Neuron (in vitro differentiated cells): Measurements from ENCODE around the gene SFXN4.
"Not testable (repeated sequence)": the region's sequence is repeated elsewhere in the genome, so short reads cannot be mapped to it uniquely, and the experiment has no call there.

Experiments used
- H2AFZ ChIP-seq: one replicate; pipeline ENCODE4 v1.6.1; 2013; ENCODE audit warnings: low read depth, mild to moderate bottlenecking, inconsistent platforms, low read length, moderate library complexity
- H3K27me3 ChIP-seq: one replicate; pipeline ENCODE4 v1.6.1; 2013; ENCODE audit warnings: low read length; ENCODE audit not compliant: insufficient read depth
- H3K36me3 ChIP-seq: one replicate; pipeline ENCODE4 v1.6.1; 2013; ENCODE audit warnings: low read length; ENCODE audit not compliant: insufficient read depth
- H3K4me1 ChIP-seq: one replicate; pipeline ENCODE4 v1.6.1; 2013; ENCODE audit warnings: low read length; ENCODE audit not compliant: insufficient read depth
- H3K4me3 ChIP-seq: 2 replicates; pipeline ENCODE4 v1.5.1; 2013; ENCODE audit warnings: mild to moderate bottlenecking, low read length, moderate library complexity
- H3K9me3 ChIP-seq: one replicate; pipeline ENCODE4 v1.6.1; 2013; ENCODE audit warnings: low read length

SFXN4 gene

DNA sequence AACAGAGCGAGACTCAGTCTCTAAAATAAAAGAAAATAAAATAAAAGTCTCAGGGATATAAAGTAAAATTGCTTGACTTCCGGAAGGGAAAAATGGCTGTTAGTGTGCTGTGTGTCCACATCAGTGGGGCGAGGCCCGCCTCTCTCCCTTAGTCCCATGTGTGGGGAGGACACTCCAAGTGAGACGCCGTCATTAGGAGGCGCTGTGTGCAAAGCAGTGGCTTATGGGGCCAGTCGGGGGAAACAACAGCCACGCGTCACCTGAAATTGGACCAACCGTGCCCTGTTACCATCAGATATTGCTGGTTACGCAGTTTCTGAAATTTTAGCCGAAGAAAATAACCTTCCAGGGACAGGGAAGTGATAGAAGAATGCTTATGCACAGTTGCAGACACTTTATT, 15.8 kb downstream of the SFXN4 start:
- no peak overlapping the region for H3K4me3 ChIP-seq
- H3K27me3 ChIP-seq = no peaks in the 10 kb centered on the region
- H3K9me3 ChIP-seq = no peaks in the 10 kb centered on the region
- H2AFZ ChIP-seq = no peak overlapping the region
- peaks cover 2% of the 10 kb centered on the region for H3K4me1 ChIP-seq
- peaks cover 14% of the 10 kb centered on the region for H3K36me3 ChIP-seq

DNA sequence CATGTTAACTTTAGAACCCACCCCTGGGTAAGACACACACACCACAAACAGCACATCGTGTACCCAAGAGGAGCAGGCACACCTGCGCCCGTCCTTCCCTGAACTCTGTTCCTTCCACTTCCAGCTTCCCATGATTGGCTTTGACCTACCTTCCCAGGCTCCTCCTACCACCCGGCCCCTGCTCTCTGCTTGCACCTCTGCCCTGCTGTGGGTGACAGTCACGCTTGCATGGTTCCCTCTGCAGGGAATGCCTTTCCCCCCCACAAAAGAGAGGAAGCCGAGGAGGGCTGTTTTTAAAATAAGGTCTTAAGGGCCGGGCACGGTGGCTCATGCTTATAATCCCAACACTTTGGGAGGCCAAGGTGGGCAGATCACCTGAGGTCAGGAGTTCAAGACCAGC, 16.4 kb downstream of the SFXN4 start:
- H3K9me3 ChIP-seq = no peaks in the 10 kb centered on the region
- H3K36me3 ChIP-seq = peaks cover 9% of the 10 kb centered on the region
- H3K27me3 ChIP-seq = no peaks in the 10 kb centered on the region

DNA sequence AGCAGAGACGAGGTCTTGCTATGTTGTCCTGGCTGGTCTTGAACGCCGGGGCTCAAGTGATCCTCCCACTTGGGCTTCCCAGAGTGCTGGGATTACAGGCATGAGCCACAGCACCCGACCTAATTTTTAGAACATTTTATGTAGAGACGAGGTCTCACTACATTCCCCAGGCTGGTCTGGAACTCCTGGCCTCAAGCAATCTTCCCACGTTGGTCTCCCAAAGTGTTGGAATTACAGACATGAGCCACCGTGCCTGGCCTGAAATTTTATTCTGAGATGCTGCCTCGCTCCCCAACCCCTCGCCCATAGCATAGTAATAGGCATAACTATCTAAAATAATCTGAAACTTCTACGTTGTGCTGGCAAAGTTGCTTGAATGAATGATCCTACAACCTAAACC, 21.9 kb downstream of the SFXN4 start:
- Histone ChIP-seq H3K27me3 (no peaks in the 10 kb centered on the region), H2AFZ (no peak overlapping the region), H3K4me3 (no peak overlapping the region), H3K9me3 (no peaks in the 10 kb centered on the region), H3K4me1 (no peaks in the 10 kb centered on the region), H3K36me3 (peaks cover 8% of the 10 kb centered on the region)

More for the DNA sequence above, 16.4 kb downstream of the SFXN4 start:
- Histone ChIP-seq H3K4me3 (no peak overlapping the region), H3K4me1 (peaks cover 2% of the 10 kb centered on the region), H2AFZ (no peak overlapping the region)

DNA sequence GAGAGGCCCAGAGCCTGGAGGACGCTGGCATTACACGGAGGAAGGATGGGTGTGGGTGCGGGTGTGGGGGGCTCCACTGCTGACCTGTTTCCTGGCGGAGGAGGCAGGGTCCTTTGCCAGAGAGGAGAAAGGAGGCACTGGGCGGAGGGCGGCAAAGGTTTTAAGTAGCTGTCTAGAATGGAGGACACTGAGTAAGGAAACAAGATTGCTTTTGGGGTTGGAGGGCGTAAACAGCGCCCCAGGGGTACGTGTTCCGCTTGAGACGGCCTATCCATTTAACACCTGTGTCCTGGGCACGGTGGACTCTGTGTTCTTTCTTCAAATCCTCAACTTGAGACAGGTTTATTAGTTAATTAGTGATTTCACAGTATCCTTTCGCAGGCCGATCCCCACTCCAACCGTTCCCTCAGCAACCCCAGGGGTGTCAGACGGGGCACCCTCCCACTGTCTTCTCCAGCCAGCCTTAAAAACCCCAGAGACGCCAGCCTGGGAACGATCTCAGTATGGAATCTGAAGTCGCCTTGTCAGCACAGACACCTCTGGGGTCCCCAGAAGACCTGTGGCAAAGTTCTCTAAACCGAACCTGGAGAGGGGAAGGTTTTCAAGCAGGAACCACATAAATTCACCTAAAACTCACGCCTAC, 24.8 kb downstream of the SFXN4 start:
- Histone ChIP-seq H3K9me3 (no peaks in the 10 kb centered on the region), H2AFZ (no peak overlapping the region), H3K36me3 (peaks cover 7% of the 10 kb centered on the region), H3K27me3 (no peaks in the 10 kb centered on the region), H3K4me1 (no peaks in the 10 kb centered on the region), H3K4me3 (no peak overlapping the region)

DNA sequence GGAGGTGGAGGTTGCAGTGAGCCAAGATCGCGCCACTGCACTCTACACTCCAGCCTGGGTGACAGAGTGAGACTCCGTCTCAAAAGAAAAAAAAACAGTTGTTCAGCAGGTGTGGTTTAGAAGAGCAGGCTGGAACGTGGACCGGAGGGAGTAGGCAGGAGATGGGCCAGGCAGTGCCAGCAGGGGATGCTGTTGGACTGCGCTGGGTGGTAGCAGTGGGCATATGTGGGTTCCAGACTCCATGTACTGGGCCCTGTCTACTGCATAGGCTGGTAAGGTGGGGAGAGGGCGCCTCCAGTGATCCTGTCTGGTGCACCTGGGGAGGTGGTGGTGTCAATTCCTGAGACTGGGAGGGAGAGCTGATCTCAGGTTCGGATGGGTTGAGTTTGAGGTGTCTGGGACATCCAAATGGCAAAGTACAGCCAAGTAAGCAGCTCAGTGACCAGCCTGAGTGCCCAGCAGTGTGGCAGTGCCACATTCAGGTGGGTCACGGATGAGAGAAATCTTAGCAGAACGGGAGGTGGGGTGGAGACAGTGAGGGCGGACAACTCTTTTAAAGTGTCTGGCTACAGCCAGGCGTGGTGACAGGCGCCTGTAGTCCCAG, 25.9 kb downstream of the SFXN4 start:
- H3K4me1 ChIP-seq = no peaks in the 10 kb centered on the region
- H3K36me3 ChIP-seq = peaks cover 12% of the 10 kb centered on the region

DNA sequence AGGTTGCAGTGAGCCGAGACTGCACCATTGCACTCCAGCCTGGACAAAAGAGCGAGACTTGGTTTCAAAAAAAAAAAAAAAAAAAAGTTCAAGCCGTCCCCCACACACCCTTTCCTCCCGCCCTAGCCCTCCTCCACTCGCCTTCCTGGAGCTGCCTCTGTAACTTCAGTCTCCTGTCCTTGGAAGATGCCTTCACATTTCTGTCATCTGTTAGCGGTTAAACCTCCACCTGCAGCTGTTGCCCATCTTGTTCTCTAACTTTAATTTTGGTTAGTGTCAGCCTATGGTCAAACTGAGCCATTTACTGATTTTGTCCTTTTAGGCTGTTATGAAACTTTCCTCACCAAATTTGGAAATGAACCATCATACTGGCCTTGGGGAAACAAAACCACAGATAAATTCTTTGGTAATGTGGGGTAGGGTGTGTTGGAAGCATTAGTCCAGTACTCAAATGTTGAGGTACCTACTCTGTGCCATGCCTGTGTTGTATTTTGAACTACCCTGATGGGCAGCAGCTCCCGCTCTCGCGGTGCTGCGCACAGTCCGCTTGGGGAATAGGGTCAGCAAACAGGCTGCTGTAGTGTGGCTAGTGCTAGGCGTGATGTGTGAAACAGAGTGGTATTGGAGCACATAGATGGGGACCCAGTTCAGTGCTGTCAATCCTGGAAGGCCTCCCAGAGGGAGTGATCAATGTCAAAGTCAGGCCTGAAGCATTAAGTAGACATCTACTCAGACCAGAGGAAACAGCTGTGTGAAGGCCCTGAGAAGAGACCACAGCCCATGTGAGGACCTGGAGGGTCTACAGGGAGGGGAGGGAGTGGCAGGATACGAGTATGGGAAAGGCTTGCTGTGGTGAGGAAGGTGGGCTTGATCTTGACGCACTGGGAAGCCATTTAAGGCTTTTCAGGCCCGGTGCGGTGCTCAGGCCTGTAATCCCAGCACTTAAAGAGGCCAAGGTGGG, 26.9 kb downstream of the SFXN4 start:
- Histone ChIP-seq H3K36me3 (peaks cover 18% of the 10 kb centered on the region), H3K4me3 (no peak overlapping the region)

More for the DNA sequence above, 25.9 kb downstream of the SFXN4 start:
- H3K9me3 ChIP-seq = no peaks in the 10 kb centered on the region
- no peaks in the 10 kb centered on the region for H3K27me3 ChIP-seq
- H2AFZ ChIP-seq = no peak overlapping the region
- H3K4me3 ChIP-seq = no peak overlapping the region

DNA sequence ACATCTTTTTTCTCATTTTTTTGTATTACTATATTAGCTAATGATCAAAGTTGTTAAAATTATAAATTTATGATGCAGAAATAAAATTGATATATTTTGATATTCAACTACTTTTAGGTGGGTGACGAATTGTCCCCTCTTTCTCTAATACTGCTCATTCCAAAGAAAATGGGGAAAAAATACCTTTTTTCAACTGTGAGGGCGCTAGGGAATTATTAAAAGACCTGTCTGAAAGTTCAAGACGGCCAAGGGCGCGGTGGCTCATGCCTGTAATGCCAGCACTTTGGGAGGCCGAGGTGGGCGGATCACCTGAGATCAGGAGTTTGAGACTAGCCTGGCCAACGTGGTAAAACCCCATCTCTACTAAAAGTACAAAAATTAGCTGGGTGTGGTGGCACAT, 27.6 kb downstream of the SFXN4 start:
- not testable (repeated sequence) for H3K4me1 ChIP-seq, H3K27me3 ChIP-seq, H2AFZ ChIP-seq, H3K9me3 ChIP-seq, H3K4me3 ChIP-seq
- peaks cover 26% of the 10 kb centered on the region for H3K36me3 ChIP-seq

More for the DNA sequence above, 26.9 kb downstream of the SFXN4 start:
- Histone ChIP-seq H3K4me1 (no peaks in the 10 kb centered on the region), H3K27me3 (no peaks in the 10 kb centered on the region), H2AFZ (no peak overlapping the region), H3K9me3 (no peaks in the 10 kb centered on the region)

DNA sequence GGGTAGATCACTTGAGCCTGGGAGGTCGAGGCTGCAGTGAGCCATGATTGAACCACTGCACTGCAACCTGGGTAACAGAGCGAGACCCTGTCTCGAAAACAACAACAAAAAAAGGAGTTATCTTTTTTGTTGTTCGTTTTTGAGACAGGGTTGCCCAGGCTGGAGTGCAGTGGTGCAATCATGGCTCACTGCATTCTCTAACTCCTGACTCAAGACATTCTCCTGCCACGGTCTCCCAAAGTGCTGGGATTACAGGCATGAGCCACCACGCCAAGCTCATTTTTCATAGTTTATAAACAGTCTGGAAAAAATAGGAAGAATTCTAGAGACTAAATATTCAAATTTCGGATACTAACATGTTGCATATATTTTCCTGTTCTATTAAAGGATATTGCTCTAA, 29.4 kb downstream of the SFXN4 start:
- Histone ChIP-seq H2AFZ (no peak overlapping the region), H3K4me1 (no peaks in the 10 kb centered on the region), H3K4me3 (no peak overlapping the region), H3K27me3 (no peaks in the 10 kb centered on the region), H3K9me3 (no peaks in the 10 kb centered on the region), H3K36me3 (peaks cover 42% of the 10 kb centered on the region)

DNA sequence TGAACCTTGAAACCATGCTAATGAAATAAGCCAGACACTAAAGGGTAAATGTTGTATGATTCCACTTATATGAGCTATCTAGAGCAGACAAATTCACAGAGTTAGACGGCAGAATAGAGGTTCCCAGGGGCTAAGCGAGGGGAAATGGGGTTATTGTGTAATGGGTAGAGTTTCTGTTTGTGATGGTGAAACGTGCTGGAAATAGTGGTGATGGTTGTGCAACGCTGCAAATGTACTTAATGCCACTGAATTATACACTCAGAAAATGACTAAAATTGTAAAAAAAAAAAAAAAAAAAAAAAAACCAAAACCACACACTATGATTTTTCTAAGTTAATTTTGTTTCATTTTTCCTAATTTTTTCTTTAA, 30.0 kb downstream of the SFXN4 start:
- peaks cover 47% of the 10 kb centered on the region for H3K36me3 ChIP-seq
- H3K4me3 ChIP-seq = no peak overlapping the region

DNA sequence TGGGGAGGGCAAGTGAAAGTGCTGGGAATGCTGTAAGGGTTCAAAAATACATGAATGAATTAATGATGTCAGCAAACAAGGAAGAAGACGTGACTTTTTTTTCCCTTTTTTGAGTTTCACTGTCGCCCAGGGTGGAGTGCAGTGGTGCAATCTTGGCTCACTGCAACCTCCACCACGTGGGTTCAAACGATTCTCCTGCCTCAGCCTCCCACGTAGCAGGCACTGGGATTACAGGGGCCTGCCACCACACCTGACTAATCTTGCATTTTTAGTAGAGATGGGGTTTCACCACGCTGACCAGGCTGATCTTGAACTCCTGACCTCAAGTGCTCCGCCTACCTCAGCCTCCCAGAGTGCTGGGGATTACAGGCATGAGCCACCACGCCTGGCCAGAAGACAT, 31.6 kb downstream of the SFXN4 start:
- no peaks in the 10 kb centered on the region for H3K9me3 ChIP-seq
- H3K4me3 ChIP-seq = no peak overlapping the region
- no peak overlapping the region for H2AFZ ChIP-seq
- no peaks in the 10 kb centered on the region for H3K27me3 ChIP-seq
- H3K36me3 ChIP-seq = peaks cover 62% of the 10 kb centered on the region
- no peaks in the 10 kb centered on the region for H3K4me1 ChIP-seq

More for the DNA sequence above, 30.0 kb downstream of the SFXN4 start:
- Histone ChIP-seq H3K27me3 (no peaks in the 10 kb centered on the region), H3K4me1 (no peaks in the 10 kb centered on the region), H3K9me3 (no peaks in the 10 kb centered on the region), H2AFZ (no peak overlapping the region)

DNA sequence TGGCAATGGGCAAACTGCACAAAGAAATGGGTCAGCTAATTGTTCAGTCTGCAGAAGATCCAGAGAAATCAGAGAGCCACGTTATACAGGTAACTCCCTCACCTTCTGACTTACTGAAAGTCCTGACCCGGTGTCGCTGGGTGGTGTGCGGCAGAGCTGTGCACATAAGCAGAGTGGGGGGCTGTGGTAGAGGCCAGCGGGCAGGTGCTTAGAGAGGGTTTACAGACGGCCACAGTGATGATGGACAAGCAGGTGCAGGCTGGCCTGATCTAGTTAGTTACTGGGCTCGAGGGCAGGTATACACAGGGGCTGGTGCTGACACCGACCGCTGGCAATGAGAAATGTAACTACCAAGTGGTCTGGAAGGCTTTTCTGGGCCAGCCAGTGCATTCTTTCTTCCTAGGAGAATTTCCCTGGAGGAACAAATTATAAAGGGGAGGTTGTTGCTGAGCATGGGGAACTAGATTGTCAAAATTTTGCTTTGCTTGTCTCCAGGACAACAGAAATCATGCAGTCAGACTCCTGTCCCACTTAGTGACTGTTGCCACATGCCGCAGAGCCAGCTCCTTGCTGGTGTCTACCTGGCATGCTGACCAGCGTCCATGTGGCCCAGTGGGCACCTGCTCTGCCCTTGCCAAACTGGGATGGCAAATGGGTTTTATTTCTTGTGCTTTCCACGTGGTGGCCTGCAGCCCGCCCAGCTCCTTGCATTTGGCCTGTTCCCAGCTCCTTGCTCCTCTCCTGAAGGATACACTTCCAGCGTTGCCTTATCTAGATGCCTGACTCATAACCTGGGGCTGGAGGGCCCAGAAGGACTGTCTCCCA, 32.8 kb downstream of the SFXN4 start:
- H3K27me3 ChIP-seq = no peaks in the 10 kb centered on the region
- no peaks in the 10 kb centered on the region for H3K9me3 ChIP-seq
- H3K4me1 ChIP-seq = no peaks in the 10 kb centered on the region
- H3K4me3 ChIP-seq = no peak overlapping the region
- H2AFZ ChIP-seq = no peak overlapping the region
- H3K36me3 ChIP-seq = peaks cover 65% of the 10 kb centered on the region

DNA sequence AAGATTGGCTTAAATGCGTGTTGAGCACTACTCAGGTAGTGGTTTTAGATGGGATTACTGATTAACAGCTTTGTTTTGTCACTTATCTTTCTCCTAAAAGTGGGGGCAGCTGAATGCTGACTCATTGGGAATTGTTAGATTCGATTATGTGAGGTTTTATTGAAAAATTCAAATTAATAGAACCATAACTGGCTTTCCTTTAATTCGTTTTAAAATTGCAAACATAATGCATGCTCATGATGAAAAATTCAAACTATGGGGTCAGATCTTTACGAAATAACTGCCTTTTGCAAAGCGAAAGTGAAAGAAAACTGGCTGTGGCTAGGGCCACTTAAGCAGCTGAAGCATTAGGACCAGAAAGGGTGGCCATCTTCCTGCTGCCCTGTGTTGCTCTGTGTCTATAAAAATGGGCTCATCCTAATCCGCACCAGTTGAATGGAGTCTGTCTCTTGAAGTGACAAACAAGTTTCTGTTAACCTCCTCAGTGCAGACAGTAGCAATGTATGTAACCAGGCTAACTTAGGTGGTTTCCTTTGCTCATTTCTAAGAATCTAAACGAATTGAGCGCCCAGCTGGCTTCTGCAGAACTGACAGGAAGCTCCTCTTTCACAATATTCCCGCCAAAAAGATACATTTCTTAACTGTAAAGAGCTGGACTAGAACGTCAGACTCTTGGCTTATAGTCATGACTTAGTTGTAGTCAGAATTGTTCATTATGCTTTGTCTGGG, 33.8 kb downstream of the SFXN4 start:
- Histone ChIP-seq H3K27me3 (no peaks in the 10 kb centered on the region), H3K36me3 (peaks cover 69% of the 10 kb centered on the region), H3K9me3 (no peaks in the 10 kb centered on the region), H3K4me1 (no peaks in the 10 kb centered on the region), H3K4me3 (no peak overlapping the region), H2AFZ (no peak overlapping the region)
